Stimulated activated CD8-positive, alpha-beta memory T cell treated with anti-CD3 and anti-CD28 coated beads, Interleukin-4, amount 100 ng/mL, for 48 hours (primary cell): ENCODE data around the gene CCDC177.
"Not testable (repeated sequence)": the region's sequence is repeated elsewhere in the genome, so short reads cannot be mapped to it uniquely, and the experiment has no call there.

Source experiments
- DNase-seq: peaks from one replicate; pipeline ENCODE4 v3.0.0-alpha.2; 2020

Gene CCDC177

DNA sequence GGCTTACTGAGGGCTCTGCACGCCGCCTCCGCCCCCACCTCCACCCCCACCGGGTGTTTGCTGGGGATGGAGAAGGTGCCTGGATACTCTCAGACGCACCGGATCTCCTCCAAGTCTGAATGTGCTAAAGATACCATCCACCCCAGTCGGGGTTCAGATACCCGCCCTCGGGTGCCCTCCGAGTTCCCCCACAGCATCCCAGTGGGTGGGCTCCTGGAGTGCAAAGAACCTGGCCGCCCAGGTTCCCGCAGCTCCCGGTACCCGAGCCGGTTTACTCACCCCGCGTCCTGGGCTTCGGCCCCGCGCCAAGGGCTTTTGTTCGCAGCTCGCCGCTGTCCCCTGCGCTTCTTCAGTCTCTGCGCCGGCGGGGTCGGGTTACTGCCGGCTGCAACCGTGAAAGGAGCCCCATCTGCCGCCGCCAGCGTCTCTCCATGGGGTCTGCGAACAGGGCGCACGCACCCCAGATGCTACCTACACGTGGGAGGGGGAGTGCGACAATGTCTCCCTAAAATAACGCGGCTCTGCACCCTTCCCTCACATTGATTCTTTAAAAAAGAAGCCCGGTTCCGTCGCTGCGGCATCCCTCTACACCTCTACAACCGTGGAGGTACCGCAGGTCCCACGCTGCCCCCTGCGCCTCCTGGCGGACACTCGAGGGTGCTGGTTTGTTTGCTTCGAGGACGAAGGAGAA is at the start of gene CCDC177:
CCDC177 (minus strand) TSS at position 609 of the 691 bp plus-strand sequence. CDS start 1,249 bp downstream, outside the sequence.
- peak; percentile 89 for DNase-seq

DNA sequence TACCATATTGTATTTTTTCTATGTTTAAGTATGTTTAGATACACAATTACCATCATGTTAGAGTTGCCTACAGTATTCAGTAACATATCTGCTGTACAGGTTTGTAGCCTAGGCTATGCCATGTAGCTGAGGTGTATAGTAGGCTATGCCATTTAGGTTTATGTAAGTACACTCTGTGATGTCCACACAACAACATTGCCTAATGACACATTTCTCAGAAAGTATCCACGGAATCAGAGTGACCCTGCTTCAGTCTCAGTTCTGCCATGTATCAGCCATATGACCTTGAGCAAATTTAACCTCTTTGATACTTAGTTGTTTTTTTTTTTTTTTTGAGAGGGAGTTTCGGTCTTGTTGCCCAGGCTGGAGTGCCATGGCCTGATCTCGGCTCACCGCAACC is 49.5 kb upstream of the CCDC177 start:
- DNase-seq = no peak

DNA sequence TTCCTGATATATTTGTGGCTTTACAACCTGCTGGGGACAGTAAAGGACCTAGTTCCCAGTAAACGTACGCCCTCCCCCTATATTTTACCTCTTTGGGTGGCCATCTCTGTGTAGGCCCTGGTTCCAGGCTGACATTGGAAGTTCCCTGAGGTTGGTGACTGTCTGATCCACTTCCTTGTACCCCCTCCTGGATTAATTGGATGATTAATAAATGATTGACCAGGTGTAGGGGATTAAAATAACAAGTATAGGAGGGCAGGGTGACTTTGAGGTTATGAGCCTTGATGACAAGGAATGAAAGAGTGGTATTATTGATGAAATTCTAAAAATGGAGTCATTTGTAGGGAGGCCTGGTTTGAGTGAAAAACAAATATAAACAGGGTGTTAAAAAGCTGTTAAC is 46.3 kb upstream of the CCDC177 start:
- no peak for DNase-seq

DNA sequence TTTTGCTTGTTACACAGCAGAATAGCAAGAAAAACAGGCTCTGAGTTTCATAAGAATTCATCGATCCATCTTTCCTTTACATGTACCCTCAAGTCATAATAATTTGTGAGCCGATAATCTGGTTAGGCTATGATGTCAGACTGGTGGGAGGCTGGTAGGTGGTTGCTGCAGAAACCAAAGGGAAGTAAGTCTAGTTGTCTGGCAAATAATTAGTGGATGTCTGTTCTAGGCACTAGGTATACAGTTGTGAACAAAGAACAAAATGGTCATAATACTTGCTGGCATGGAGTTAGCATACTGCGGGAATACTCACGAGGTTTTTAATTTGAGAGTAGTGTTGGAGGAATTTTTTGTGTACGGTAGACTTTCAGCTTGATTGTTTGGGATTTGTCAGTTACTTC is 45.5 kb upstream of the CCDC177 start:
- DNase-seq = no peak

DNA sequence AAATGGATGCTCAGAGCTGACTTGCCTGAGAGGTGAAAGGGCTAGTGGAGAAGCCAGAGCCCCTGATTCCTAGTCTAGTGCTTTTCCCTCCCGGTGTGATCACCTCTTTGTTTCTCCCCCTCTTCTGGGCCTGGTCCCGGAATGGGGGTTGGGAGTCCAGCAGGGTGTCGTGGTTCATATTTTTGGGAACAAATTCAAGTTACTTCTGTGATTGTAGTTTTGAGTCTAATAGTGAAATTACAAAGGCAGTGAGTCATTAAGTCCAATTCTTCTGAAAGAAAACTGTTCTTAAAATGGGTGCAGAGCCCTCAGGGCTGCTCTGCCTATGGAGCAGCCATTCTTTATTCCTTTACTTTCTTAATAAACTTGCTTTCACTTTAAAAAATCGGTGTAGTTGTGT is 44.3 kb upstream of the CCDC177 start:
- no peak for DNase-seq

DNA sequence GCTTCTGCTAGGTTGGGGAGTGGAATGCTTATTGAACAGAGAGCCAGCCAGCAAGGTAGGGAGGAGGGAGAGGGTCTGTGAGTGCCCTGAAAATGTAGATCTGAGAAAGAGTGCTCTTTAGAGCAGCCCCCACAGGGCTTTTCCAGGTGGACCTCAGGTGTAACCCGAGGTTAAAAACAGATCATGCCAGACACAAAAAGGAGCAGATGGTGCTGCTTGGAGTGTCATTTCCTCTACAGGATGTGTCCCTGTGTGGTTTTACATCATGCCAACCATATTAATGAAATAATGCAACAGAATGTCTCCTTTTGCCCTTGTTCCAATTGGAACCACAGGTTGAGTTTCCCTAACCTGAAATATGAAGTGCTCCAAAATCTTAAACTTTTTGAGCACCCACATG is 43.1 kb upstream of the CCDC177 start:
- no peak for DNase-seq

DNA sequence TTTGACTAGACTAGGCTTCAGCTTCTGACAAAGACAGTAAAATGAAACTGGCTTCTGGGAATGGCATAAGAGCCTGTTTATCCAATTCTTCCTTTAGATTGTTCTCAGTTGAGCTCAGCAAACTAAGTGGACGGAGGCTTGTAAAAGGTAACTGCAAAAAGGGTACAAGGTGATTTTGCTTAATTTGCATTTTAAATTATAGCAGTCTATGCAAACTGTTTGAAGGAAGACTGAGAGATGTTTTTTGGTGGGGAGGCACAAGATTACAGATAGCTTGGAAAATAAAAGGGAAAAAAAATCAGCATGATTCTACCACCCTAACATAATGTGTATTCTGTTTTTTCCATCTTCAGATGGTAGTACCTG is 41.7 kb upstream of the CCDC177 start:
- DNase-seq = no peak

DNA sequence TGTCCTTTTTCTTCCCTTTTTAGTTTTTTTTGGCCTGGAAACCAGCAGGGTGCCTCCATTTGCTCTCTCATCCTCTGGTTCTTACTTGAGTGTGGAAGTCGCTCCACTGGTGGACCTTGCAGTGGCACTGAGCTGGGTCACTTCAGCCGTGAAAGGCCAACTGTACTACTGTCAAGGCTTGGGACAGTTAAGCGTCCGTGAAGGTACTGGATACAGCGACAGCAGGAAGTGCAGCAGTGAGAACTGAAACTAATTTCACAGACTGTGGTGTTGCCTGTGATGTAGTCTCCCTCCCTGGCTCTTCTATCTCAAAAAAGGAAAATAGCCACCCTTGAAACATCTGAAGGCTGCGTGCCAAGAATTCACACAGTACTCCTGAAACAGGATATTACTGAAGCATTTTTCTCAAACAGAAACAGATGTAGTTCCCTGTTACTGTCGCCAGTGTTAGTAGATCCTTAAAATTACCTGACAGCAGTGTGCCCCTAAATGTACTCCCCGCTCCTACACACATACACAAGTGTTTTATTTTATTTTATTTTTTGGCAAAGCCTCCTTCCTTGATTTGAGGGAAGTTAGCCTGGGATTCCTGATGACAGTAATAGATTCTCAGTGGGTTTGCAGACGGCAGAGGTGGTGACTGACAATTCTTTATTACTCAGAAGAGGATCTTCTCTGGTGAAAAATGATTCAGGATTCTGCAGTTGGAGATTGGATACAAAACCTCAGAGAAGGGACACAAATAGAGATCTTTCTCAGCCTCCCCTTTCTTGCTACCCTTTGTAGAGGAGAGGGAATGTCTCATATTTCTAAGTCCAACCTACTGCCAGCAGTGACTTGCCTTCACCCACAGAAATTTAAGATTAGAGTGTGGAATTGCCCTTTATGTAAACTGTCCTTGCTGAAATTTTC is 41.1 kb upstream of the CCDC177 start:
- peak; percentile 50 for DNase-seq

DNA sequence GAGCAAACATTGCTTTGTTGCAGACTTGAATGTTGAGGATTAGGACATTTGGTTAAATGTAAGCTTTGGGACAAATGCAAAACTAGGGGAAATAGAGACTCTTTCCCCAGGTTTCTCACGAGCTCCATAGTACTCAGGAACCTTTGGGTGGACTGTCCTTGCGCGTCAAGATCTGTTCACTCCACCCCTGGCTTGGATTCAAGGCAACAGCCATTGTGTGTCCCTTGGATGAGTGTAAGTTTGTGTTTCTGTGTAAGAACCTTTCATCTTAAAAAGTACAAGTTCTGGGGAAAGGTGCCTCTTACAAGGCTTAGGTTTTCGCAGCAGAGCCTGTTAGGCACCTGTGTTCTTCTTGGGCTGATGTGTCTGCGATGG is 40.4 kb upstream of the CCDC177 start:
- no peak for DNase-seq

DNA sequence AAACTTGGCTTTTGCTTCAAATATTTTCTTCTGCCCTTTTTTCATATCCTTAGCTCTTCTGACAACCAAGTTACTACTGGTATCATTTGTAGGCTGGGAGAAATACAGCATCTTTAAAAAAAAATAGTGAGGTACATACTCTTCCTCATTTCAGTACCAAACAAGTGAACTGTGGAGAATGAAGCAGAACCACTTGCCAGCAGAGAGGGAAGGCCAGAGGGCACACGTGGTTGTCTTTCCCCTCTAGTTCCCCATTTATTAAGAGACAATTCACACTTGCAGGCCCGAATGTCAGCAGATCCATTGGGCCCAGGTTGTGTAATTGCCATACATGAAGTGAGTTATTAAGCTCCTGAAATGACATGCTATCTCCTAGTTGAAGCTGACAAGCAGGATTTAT is 39.9 kb upstream of the CCDC177 start:
- no peak for DNase-seq

DNA sequence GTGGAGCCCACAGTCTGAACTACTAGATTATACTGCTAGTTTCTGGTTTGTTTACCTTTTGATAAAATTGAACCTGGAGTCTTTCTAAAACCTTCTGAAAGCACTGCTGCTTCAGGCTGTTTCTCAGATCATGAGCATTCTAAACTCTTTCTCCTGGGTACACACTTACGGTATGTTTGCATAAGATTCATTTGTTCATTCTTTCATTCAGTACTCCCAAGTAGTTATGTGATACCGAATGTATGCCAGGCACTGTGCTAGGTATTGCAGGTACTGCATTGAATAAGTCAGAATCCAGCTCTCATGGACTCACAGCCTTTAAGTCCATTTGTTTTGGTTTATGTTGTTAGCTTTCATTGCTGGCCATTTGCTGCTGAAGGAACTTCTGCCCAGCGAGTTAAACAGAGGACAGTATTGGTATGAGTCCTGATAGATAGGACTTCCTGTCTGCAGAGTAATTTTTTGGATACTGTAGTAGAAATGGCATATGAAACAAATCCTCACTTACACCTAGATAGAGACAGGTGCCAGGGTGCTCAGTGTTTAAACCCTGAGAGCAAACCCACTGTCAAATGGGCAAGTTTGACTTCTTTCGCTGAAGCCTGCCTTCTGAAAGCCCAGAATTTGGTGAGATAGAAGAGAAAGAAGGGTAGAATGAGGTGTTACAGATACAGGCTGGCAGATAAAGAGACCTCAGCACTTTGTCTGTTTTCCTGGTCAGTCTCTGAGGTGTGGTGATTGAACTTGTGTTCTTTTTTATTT is 38.8 kb upstream of the CCDC177 start:
- DNase-seq = no peak

DNA sequence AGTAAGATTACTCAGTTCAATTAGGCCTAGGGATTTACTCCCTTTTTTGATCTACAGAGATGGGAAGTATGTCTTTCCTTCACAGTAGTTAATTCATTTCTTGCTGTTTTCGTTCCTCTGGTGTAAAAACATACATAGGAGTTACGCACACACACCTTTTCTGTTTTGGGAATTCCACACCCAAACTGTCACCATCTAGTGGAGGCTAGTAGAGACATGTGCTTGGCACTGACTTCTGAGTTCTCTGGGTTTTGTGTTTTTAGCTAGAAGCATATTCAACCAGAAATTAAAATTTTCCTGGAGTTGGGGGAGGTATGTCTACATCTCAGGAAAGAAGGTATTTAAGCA is 38.1 kb upstream of the CCDC177 start:
- DNase-seq = no peak

DNA sequence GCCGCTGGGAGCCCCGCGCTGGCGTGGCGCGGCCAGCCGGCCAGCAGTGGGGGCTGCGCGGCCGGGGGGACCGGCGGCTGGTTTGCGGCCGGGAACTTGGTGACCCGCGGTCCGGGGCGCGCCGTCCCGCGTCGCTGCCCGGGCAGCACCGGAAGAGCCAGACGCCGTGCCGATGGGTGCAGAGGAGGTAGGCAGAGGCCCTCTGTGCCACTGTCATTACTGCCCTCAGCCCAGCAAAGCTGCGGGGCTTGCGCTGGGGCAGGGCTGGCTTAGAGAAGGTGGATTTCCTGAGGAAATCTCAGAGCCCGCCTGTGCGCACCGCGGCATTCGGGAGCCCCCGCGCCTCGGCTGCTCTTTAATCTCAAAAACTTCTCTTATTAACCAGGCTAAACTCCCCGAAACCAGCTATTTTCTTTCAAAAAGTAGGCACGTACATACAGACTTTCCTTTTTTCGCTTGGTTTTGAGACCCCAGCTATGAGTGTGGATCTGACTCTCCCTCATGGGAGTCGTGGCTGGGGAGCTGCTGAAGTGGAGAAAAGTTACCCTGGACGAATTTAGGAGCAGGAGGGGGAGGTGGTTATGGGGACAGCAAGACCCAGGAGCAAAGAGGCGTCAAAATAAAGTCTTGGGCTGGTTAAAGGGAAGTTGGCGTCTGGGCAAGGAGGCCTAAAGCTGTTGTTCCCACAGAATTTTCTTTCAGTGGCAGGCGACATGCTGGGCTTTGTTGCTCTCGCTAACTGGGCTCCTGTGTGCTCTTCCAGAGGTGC is 37.5 kb upstream of the CCDC177 start:
- peak; percentile 57 for DNase-seq

DNA sequence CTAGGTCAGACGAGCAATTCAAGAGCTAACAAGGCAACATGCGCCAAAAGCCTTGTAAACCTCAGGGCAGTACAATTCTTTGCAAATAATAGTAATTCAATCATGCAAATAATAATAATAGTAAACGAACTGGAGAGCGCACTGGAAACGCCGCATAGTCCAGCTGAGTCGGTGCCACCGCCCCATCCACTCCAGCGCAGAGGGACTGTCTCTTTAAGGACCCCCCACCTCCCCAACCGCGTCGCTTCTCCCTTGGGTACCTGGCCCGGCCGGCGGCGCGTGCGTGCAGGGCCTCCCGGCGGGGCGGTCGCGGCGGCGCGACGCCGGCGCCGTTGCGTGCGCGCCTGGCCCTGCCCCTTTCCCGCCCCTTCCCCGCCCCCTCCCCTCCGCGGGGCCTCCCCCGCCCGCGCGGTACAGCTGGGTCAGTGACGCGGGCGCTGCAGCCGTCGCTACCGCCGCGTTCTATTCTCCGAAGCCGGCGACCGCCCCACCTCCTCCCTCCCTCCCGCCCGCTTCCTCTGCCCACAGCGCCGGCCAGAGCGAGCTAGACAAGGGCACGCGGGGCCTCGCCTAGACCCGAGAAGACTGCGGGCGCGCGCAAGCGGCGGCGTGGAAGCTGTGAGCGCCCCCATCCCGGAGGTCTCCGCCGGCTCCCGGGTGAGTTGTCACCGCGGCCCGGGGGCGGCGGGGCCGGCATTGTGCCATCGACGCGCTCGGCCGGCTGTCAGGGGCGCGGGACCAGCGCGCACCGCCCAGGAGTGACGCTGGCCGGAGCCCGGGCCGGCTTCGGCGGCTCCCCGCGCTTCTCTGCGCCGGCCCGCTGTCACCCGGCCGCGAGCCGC is 36.7 kb upstream of the CCDC177 start, which contains the start of gene SUSD6:
SUSD6 (plus strand) TSS at position 425 of the 842 bp plus-strand sequence. CDS start 46,997 bp downstream, outside the sequence.
- peak; percentile 89 for DNase-seq

DNA sequence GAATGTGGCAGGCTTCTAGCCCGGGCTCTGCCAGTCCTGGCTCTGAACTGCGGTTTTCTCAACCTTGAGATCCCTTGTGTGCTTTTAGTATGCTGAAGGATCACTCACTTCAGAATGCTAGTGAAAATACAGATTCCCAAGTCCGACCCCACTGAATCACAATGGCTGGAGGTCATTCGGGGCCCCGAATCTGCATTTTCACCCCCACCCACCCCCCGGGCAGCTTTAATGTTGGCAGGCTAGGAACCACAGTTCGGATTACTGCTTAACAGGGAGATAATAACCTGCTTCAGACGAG is 36.2 kb upstream of the CCDC177 start:
- DNase-seq = no peak

DNA sequence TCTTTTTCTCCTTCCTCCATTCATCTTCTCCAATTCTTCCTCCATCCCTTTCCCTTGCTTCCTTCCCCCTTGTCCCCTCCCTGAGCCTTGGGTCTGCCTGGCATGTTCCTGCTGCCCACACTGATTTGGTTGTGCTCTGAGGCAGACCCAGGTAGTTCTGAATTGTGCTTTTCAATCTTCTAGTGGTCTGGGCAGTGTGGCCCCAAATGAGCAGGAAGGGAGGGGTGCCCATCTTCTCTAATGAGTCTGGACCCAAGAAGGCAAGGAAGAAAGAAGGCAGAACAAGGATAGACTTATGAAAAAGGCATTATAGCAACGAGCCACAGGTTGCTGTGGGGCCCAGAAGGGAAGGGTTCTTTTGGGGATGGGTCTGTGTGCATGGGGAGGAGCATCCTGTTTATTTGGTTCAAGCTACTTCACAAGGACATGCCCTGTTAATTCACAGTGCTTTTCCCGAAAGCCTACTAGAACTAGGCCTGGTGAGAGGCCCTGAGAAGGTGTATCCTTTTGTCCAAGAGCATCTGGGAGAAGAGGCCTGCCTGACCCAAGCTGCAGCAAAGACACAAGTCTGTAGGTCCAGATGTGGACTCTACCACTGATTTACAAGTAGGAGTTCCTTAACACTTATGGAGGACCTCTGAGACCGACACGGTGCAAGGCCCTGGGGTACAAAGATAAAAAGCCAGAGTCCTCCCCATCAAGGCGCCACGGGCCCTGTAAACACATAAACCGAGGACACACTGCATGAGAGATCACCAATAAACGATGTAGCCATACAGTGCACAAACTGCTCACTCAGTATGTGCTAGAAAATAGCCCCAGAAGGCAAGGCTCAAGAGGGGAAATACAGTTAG is 35.6 kb upstream of the CCDC177 start:
- no peak for DNase-seq

DNA sequence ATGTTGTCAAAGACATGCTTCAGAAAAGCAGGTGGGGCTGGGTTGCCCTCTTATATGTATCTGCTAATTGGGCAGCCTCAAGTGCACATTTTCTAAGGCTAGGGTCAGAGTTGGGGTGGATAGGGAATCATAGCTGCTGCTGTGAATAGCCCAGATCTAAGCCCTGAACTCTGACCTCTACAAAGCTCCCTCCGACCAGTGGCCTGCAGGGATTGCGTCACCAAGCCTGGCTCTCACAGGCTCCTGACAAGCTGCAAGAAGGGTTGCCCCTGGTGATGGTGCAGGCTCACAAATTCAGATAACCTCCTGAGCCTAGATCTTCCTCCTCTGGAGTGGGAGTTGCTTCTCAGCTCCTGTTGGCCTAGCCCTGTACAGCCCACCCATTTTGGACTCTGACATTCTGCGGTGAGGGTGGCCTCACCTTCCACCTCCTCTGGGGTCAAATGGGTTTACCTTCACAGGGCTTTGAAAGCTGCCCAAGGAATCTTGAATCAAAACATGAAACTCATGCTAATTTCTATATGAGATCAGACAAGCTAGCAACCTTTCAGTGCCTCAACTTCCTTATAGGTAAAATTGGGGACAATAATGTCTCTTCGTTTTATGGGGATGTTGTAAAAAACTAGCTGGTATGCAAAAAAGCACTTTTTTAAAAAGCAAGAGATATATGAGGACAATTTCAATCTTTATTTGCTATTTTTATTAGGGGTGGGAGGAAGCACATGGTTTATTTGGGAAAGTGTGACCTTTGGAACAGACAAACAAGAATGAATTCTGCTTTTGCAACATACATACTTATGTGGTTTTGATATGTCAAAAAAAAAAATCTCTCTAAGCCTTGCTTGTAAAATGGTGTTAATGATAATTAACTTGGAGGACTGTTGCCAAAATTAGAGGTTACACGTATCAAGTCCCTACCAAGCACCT is 31.9 kb upstream of the CCDC177 start:
- DNase-seq = no peak

DNA sequence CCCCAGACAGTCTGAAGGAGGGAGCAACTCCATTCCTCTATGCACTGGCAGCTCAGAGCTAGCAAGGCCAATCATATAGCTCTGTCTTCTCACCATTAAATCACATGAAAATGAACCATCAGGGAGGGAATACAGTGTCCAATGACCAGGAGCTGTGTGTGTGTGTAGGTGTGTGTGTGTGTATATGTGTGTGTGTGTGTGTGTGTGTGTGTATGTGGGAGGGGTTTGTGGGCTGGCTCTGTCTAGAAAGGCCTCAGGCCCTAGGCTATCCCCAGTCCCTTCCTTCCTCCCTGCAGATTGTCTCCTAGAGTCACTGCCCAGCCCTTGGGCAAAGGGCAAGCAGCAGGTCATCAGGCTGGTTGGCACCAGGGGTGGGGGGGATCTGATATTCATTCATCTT is 31.1 kb upstream of the CCDC177 start:
- no peak for DNase-seq

DNA sequence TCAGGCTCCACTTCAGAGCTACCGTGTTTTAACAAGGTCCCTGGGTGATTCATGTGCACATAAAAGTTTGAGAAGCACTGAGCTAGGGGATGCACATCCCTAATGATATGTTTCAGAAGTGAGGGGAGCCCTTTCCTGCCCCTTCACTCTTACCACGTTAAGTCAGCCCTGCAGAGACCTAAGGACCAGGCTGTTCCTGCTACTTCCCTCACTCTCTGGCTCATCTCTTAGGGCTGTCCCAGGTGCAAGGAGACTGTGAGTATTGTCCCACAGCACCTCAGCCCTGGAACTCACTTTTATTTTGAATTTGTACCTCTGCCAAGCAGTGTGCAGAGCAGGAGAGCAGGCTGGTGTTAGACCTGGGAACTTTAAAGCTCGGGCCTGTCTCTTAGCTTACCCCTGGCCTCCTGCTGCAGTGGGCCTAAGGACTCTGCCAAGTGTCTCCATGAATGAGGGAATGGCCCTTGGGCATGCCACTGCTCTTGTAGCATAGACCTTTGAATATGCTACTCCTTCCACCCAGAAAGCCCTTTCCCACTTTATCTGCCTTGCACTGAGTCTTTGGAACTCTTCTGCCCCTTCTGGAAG is 25.7 kb upstream of the CCDC177 start:
- DNase-seq = no peak

DNA sequence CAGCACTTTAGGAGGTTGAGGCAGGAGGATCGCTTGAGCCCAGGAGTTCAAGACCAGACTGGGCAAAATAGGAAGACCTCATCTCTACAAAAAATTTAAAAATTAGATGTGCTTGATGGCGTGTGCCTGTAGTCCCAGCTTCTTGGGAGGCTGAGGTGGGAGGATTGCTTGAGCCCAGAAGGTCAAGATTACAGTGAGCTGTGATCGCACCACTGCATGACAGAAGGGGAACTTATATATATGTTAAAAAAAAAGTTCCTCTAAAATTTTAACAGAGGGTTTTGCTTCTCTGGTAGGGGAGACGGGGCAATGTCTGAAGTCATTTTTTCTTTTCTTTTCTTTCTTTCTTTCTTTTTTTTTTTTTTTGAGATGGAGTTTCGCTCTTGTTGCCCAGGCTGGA is 24.8 kb upstream of the CCDC177 start:
- DNase-seq = not testable (repeated sequence)
